Kidney (tissue), 14 donors: ENCODE data around the gene STAG1. TPM values are rescaled to one million over a fixed set of nuclear protein-coding genes. Genes with fewer than 3 reads are reported as not detected.

Experiments
- DNase-seq, 5 donors: peaks; one replicate each; pipeline ENCODE4 v3.0.0-alpha.2; 2013 to 2020
- FAIRE-seq: peaks from 2 replicates; lab custom pipeline; 2012; peaks lifted over from hg19 to GRCh38; lab: Jason Lieb, UNC
- H3K27ac ChIP-seq, 2 donors: one replicate each; pipeline ENCODE4 v1.7.0; 2013; ENCODE audit warnings: low read depth in 2 of 2, low read length in 2 of 2, inconsistent platforms in 1 of 2
- H3K27me3 ChIP-seq: one replicate; pipeline ENCODE4 v1.7.1; 2013; ENCODE audit warnings: low read length, inconsistent platforms; ENCODE audit not compliant: control insufficient read depth, insufficient read depth
- H3K36me3 ChIP-seq, 3 donors: one replicate each; pipeline versions ENCODE4 v1.7.0 to v1.7.1; 2013; ENCODE audit warnings: low read length in 3 of 3, control low read depth in 1 of 3, inconsistent platforms in 1 of 3; ENCODE audit not compliant: insufficient read depth in 3 of 3, control insufficient read depth in 2 of 3
- H3K4me1 ChIP-seq, 3 donors: one replicate each; pipeline versions ENCODE4 v1.7.0 to v1.7.1; 2013; ENCODE audit warnings: low read length in 3 of 3, inconsistent platforms in 1 of 3, low read depth in 1 of 3; ENCODE audit not compliant: control insufficient read depth in 2 of 3, insufficient read depth in 2 of 3
- H3K4me3 ChIP-seq, 3 donors: one replicate each; pipeline versions ENCODE4 v1.7.0 to v1.8.1; 2013; ENCODE audit warnings: low read length in 3 of 3, control low read depth in 1 of 3, inconsistent platforms in 1 of 3
- H3K9ac ChIP-seq, 3 donors: one replicate each; pipeline versions ENCODE4 v1.7.0 to v1.7.1; 2013; ENCODE audit warnings: low read length in 3 of 3, control low read depth in 1 of 3, inconsistent platforms in 1 of 3
- H3K9me3 ChIP-seq, 3 donors: one replicate each; pipeline versions ENCODE4 v1.7.0 to v1.7.1; 2013; ENCODE audit warnings: low read length in 3 of 3, control low read depth in 1 of 3, inconsistent platforms in 1 of 3; ENCODE audit not compliant: control insufficient read depth in 2 of 3, insufficient read depth in 1 of 3
- intact Hi-C: fragments of 100-400 bp; cut with DNase I; formaldehyde crosslinking; loops from one replicate; pipeline ENCODE4 v1.11.1; 2022
- polyA plus RNA-seq: library from polyadenylated mRNA; stranded (reverse); fragments of 350-450 nt; fragmentation: Illumina TruSeq; extraction: RNeasy Lipid Tissue Mini Kit (QIAGEN cat#74804); gene quantifications from one replicate; pipeline ENCODE4 v1.2.3, GENCODE V29; 2014; ENCODE audit warnings: low read depth, low replicate concordance; ENCODE audit not compliant: insufficient read depth
- total RNA-seq: library from RNA; stranded (reverse); fragmentation: NEBNext Ultra II Directional; extraction: Animal tissue kit (Norgen Biotek cat#: 25700); gene quantifications from one replicate; pipeline ENCODE4 v1.2.1, GENCODE V29; 2021
- TF ChIP-seq, protein P1 (sequence below): IDR thresholded peaks from 3 replicates; pipeline ENCODE4 v1.5.1; 2012; ENCODE audit warnings: mild to moderate bottlenecking, moderate library complexity, borderline replicate concordance; ENCODE audit not compliant: insufficient read depth; ENCODE audit errors: extremely low read depth
- donor health status: control.
- donor health status: control.
- donor health status: control.
- donor health status: control.
- donor health status: control.
- donor health status: DM: yes; HTN: yes; CAD: no.
- donor health status: Normal renal cell carcinoma (clear cell type).

Gene STAG1
- total and polyA plus RNA-seq, 2 donors from 2014 or later: 7.8 to 49.9 TPM

DNA sequence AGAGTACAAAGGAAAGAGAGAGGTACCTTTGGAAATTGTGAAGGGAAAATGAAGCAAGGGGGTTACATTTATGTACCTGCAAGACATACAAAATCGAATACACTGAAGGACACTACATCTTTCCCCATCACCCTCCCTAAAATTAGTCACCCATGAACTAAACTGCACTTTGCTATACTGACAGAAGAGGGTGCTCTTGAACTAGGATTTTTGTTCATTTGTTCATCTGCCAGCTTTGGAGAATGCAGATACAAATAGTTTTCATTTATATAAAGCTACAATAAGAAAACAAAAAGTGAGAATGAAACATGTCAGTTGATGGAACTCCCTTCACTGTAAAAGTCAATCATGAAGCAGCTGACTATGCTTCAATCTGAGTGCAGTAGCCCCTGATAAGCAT lies 446.3 kb downstream of the STAG1 start:
- Histone ChIP-seq H3K36me3 (peaks cover 0 to 8% (median 7%) of the 10 kb centered on the region in 3 donors), H3K27ac (no peak overlapping the region), H3K9ac (no peak overlapping the region), H3K4me1 (no peaks in the 10 kb centered on the region), H3K4me3 (no peak overlapping the region), H3K27me3 (no peaks in the 10 kb centered on the region), H3K9me3 (no peaks in the 10 kb centered on the region)
- TF ChIP-seq, protein P1, sequence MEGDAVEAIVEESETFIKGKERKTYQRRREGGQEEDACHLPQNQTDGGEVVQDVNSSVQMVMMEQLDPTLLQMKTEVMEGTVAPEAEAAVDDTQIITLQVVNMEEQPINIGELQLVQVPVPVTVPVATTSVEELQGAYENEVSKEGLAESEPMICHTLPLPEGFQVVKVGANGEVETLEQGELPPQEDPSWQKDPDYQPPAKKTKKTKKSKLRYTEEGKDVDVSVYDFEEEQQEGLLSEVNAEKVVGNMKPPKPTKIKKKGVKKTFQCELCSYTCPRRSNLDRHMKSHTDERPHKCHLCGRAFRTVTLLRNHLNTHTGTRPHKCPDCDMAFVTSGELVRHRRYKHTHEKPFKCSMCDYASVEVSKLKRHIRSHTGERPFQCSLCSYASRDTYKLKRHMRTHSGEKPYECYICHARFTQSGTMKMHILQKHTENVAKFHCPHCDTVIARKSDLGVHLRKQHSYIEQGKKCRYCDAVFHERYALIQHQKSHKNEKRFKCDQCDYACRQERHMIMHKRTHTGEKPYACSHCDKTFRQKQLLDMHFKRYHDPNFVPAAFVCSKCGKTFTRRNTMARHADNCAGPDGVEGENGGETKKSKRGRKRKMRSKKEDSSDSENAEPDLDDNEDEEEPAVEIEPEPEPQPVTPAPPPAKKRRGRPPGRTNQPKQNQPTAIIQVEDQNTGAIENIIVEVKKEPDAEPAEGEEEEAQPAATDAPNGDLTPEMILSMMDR: no peak
- FAIRE-seq: no peak
- intact Hi-C loops: no loop called here
- DNase-seq: no peak

DNA sequence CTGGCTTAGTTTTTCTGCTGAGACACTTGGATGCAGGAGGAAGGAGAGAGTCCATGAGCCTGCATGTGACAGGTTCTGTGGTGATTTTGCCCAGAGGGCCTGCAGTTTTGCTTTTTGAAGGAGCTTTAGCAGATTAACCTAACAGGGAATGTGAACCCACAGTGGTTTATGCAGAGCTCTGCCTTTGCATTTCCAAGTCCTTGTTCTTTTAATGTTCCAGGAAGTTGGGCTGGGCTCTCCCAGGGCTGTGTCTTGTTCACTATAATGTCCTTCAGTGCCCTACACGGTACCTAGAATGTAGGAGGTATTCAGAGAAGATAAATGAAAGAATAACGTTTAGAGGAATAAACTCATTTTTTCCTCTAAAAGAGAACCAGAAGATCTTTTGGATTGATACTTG lies 451.7 kb downstream of the STAG1 start:
- H3K36me3 ChIP-seq: peaks cover 7 to 28% (median 16%) of the 10 kb centered on the region in 3 donors
- FAIRE-seq: no peak
- no peaks in the 10 kb centered on the region for H3K9me3 ChIP-seq
- H3K4me3 ChIP-seq: no peak overlapping the region
- no peaks in the 10 kb centered on the region for H3K27me3 ChIP-seq
- DNase-seq: no peak
- H3K27ac ChIP-seq: no peak overlapping the region
- intact Hi-C loops: no loop called here
- H3K9ac ChIP-seq: no peak overlapping the region
- TF ChIP-seq, protein P1: no peak
- no peaks in the 10 kb centered on the region for H3K4me1 ChIP-seq

DNA sequence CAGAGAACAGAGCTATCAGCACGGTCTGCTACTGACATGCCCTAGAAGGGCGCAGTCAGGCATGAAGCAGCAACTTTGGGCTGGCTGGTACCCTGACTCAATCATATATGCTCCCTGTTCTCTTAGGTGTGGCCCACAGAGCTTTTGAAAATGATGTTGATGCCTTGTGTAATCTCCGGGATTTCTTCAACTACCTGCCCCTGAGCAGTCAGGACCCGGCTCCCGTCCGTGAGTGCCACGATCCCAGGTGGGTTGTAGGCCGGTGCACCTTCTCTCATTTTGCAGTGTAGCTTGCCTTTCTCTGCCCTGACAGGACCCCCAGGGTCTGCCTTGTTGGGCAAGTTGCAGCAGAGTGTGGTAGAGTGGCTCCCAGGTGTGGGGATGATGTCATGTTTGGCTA lies 454.4 kb downstream of the STAG1 start:
- TF ChIP-seq, protein P1: no peak
- DNase-seq (no peak), FAIRE-seq (no peak)
- H3K9ac ChIP-seq: no peak overlapping the region
- no peaks in the 10 kb centered on the region for H3K4me1 ChIP-seq
- no peaks in the 10 kb centered on the region for H3K9me3 ChIP-seq
- peaks cover 7 to 28% (median 16%) of the 10 kb centered on the region in 3 donors for H3K36me3 ChIP-seq
- H3K4me3 ChIP-seq: no peak overlapping the region
- no peaks in the 10 kb centered on the region for H3K27me3 ChIP-seq
- no peak overlapping the region for H3K27ac ChIP-seq
- intact Hi-C loops: no loop called here

DNA sequence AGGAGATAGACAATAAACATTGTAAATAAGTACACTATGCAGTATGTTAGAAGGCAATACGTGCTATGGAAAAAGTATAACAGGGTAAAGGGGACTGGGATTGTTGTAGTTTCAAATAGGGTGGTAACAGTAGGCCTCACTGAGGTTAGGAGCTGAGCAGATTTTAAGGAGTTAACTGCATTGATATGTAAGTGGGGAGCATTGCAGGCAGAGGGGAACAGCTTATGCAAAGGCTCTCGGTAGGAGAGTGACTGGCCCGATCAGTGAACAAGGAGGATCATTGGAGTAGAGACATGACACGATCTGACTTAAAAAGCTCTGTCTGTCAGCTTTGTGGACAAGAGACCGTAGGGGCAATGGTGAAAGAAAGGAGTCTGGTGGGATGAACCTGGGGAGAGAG lies 455.2 kb downstream of the STAG1 start:
- FAIRE-seq (no peak), DNase-seq (no peak)
- Histone ChIP-seq H3K27ac (no peak overlapping the region), H3K4me3 (no peak overlapping the region), H3K27me3 (no peaks in the 10 kb centered on the region), H3K36me3 (peaks cover 7 to 28% (median 16%) of the 10 kb centered on the region in 3 donors), H3K9me3 (no peaks in the 10 kb centered on the region), H3K4me1 (no peaks in the 10 kb centered on the region), H3K9ac (no peak overlapping the region)
- TF ChIP-seq, protein P1: no peak
- intact Hi-C loops: no loop called here
